HG02678 (cell line): ENCODE results near the gene TMEM266.

ENCODE experiments used
- ATAC-seq: cut with Tn5 transposase; IDR thresholded peaks from one replicate; pipeline ENCODE4 v1.9.1; 2021; ENCODE audit warnings: mild to moderate bottlenecking, moderate library complexity; ENCODE audit not compliant: unreplicated experiment

The TMEM266 gene

GRCh38 chr15:76178296-76179000, 118.7 kb downstream of the TMEM266 start:
- ATAC-seq: no peak

- no peak for ATAC-seq
These were observed 119.2 kb downstream of the TMEM266 start for GRCh38 chr15:76179023-76179422.

GRCh38 chr15:76180321-76180720, 120.5 kb downstream of the TMEM266 start:
- ATAC-seq: no peak

- ATAC-seq: no peak
These were observed 121.9 kb downstream of the TMEM266 start for GRCh38 chr15:76181705-76182107.

- ATAC-seq: no peak
These were observed 124.3 kb downstream of the TMEM266 start for GRCh38 chr15:76183930-76184649.

- ATAC-seq: no peak
These were observed 124.9 kb downstream of the TMEM266 start for GRCh38 chr15:76184650-76185035.

- ATAC-seq: no peak
These were observed 125.9 kb downstream of the TMEM266 start for GRCh38 chr15:76185716-76186115.

GRCh38 chr15:76187163-76187562, 127.4 kb downstream of the TMEM266 start:
- ATAC-seq: no peak

- no peak for ATAC-seq
These were observed 129.3 kb downstream of the TMEM266 start for GRCh38 chr15:76189106-76189505.

- no peak for ATAC-seq
These were observed 130.3 kb downstream of the TMEM266 start for GRCh38 chr15:76190070-76190564.

GRCh38 chr15:76190751-76191538, 131.2 kb downstream of the TMEM266 start:
- ATAC-seq: peak; percentile 89

- ATAC-seq: no peak
These were observed 131.9 kb downstream of the TMEM266 start for GRCh38 chr15:76191539-76192244.

- ATAC-seq: no peak
These were observed 132.9 kb downstream of the TMEM266 start for GRCh38 chr15:76192715-76193114.

GRCh38 chr15:76193934-76194333, 134.1 kb downstream of the TMEM266 start:
- ATAC-seq: no peak

GRCh38 chr15:76195506-76196268, 135.9 kb downstream of the TMEM266 start:
- no peak for ATAC-seq

GRCh38 chr15:76196269-76197231, 136.8 kb downstream of the TMEM266 start:
- no peak for ATAC-seq

GRCh38 chr15:76197703-76198455, 138.1 kb downstream of the TMEM266 start:
- no peak for ATAC-seq

- no peak for ATAC-seq
These were observed 138.8 kb downstream of the TMEM266 start for GRCh38 chr15:76198456-76199105.
